IPS-NIHi7 (cell line): ENCODE results near the gene HMGCLL1.
A peak's percentile ranks its signal among the peaks of the same experiment; 100 is the strongest.

Experiments used
- DNase-seq: peaks from one replicate; pipeline ENCODE4 v3.0.0; 2012; ENCODE audit warnings: mixed read lengths; ENCODE audit errors: extremely low spot score

Gene HMGCLL1

GRCh38 chr6:55578537-55579363 lies at the start of gene HMGCLL1:
TSS of gene HMGCLL1 (minus strand) at chr6:55579192. CDS start at chr6:55579055, 137 bp downstream.
- peak; percentile 91 for DNase-seq

- no peak for DNase-seq
Observed at GRCh38 chr6:55621993-55622392, 43.0 kb upstream of the HMGCLL1 start.

GRCh38 chr6:55621244-55621643 lies 42.3 kb upstream of the HMGCLL1 start:
- no peak for DNase-seq

- DNase-seq = peak; percentile 47
Observed at GRCh38 chr6:55617272-55617671, 38.3 kb upstream of the HMGCLL1 start.

- no peak for DNase-seq
Observed at GRCh38 chr6:55604021-55604420, 25.0 kb upstream of the HMGCLL1 start.

GRCh38 chr6:55601120-55601519 lies 22.1 kb upstream of the HMGCLL1 start:
- no peak for DNase-seq

GRCh38 chr6:55594442-55594841 lies 15.4 kb upstream of the HMGCLL1 start:
- no peak for DNase-seq

GRCh38 chr6:55584654-55585354 lies 5.8 kb upstream of the HMGCLL1 start:
- no peak for DNase-seq

GRCh38 chr6:55576811-55577210 lies 2.2 kb downstream of the HMGCLL1 start:
- DNase-seq = no peak

GRCh38 chr6:55574556-55574955 lies 4.4 kb downstream of the HMGCLL1 start:
- no peak for DNase-seq

- DNase-seq = no peak
Observed at GRCh38 chr6:55569638-55570037, 9.4 kb downstream of the HMGCLL1 start.

GRCh38 chr6:55568808-55569439 lies 10.1 kb downstream of the HMGCLL1 start:
- DNase-seq = no peak

- DNase-seq = no peak
Observed at GRCh38 chr6:55567558-55567957, 11.4 kb downstream of the HMGCLL1 start.

- no peak for DNase-seq
Observed at GRCh38 chr6:55566036-55566710, 12.8 kb downstream of the HMGCLL1 start.

- no peak for DNase-seq
Observed at GRCh38 chr6:55562318-55562717, 16.7 kb downstream of the HMGCLL1 start.

GRCh38 chr6:55560290-55560885 lies 18.6 kb downstream of the HMGCLL1 start:
- no peak for DNase-seq

GRCh38 chr6:55557146-55557545 lies 21.8 kb downstream of the HMGCLL1 start:
- no peak for DNase-seq

GRCh38 chr6:55545791-55546190 lies 33.2 kb downstream of the HMGCLL1 start:
- no peak for DNase-seq

GRCh38 chr6:55543633-55544309 lies 35.2 kb downstream of the HMGCLL1 start:
- peak; percentile 50 for DNase-seq

GRCh38 chr6:55541024-55541423 lies 38.0 kb downstream of the HMGCLL1 start:
- DNase-seq = no peak

- DNase-seq = no peak
Observed at GRCh38 chr6:55536391-55536956, 42.5 kb downstream of the HMGCLL1 start.
